HepG2 (cell line): ENCODE results near the gene ZNF175. TPM values are rescaled to one million over a fixed set of nuclear protein-coding genes. Genes with fewer than 3 reads are reported as not detected.
A peak's percentile ranks its signal among the peaks of the same experiment; 100 is the strongest.

ENCODE experiments used
- FOXK1 ChIP-seq: sonication (generic); formaldehyde crosslinking; IDR thresholded peaks from 2 replicates; pipeline ENCODE4 v1.4.0; 2020; ENCODE audit warnings: low read depth, missing genetic modification reagents, borderline replicate concordance
- GABPB1 ChIP-seq: IDR thresholded peaks from 2 replicates; pipeline ENCODE4 v1.6.1; 2016; ENCODE audit warnings: mild to moderate bottlenecking, missing genetic modification reagents, moderate library complexity, missing compliant biosample characterization
- KDM3A ChIP-seq: IDR thresholded peaks from 2 replicates; pipeline ENCODE4 v1.6.1; 2018; ENCODE audit warnings: low read depth, missing compliant biosample characterization
- NFKB2 ChIP-seq: sonication (generic); formaldehyde crosslinking; IDR thresholded peaks from 2 replicates; pipeline ENCODE4 v1.4.0; 2020; ENCODE audit warnings: missing genetic modification reagents, borderline replicate concordance
- ZBTB40 ChIP-seq, 2 experiments: fragments of 450-650 bp in 1 of 2; sonication (generic) in 1 of 2; formaldehyde crosslinking in 1 of 2; IDR thresholded peaks; 2 replicates each; pipeline versions ENCODE4 v1.6.1 to v1.8.0; 2016 to 2022; ENCODE audit warnings: antibody characterized with exemption in 1 of 2, mild to moderate bottlenecking in 1 of 2, missing genetic modification reagents in 1 of 2
- ZFY ChIP-seq: sonication (generic); formaldehyde crosslinking; IDR thresholded peaks from 2 replicates; pipeline ENCODE4 v1.4.0; 2020; ENCODE audit warnings: missing genetic modification reagents
- polyA plus RNA-seq, 8 experiments: library from polyadenylated mRNA; depleted of rRNA in 3 of 8; stranded (reverse) in 7 of 8; unstranded in 1 of 8; fragments of >200 nt; fragmentation: Illumina TruSeq in 4 of 8; extraction: Trizol in 4 of 8; gene quantifications; 2 replicates each; pipeline versions ENCODE4 v1.2.1 to v1.2.3, GENCODE V29; 2011 to 2016; ENCODE audit warnings: low read depth in 4 of 8, missing spikeins in 1 of 8, mixed read lengths in 1 of 8; ENCODE audit not compliant: insufficient read depth in 1 of 8
- total RNA-seq, 5 experiments: library from RNA; depleted of rRNA; stranded (reverse); fragments of >200 nt; fragmentation: Illumina TruSeq; extraction: Trizol; gene quantifications; 2 replicates each; pipeline ENCODE4 v1.2.3, GENCODE V29; 2016; ENCODE audit warnings: low read depth in 1 of 5
- TF ChIP-seq, protein P1 (sequence below), 2 experiments: sonication (generic) in 1 of 2; formaldehyde crosslinking in 1 of 2; IDR thresholded peaks; 2 replicates each; pipeline versions ENCODE4 v1.6.1 to v1.9.0; 2014 to 2022; ENCODE audit warnings: antibody characterized with exemption in 1 of 2, borderline replicate concordance in 1 of 2, inconsistent platforms in 1 of 2, low read depth in 1 of 2, missing genetic modification reagents in 1 of 2
- TF ChIP-seq, protein P2 (sequence below): IDR thresholded peaks from 2 replicates; pipeline ENCODE4 v1.6.1; 2016; ENCODE audit warnings: low read depth, control low read depth

The ZNF175 gene
- total and polyA plus RNA-seq, 2 of the 13 experiments (the other 11 are each of a cell fraction or from before 2014, with no cell fraction given), result 1.2 to 1.5 TPM

DNA sequence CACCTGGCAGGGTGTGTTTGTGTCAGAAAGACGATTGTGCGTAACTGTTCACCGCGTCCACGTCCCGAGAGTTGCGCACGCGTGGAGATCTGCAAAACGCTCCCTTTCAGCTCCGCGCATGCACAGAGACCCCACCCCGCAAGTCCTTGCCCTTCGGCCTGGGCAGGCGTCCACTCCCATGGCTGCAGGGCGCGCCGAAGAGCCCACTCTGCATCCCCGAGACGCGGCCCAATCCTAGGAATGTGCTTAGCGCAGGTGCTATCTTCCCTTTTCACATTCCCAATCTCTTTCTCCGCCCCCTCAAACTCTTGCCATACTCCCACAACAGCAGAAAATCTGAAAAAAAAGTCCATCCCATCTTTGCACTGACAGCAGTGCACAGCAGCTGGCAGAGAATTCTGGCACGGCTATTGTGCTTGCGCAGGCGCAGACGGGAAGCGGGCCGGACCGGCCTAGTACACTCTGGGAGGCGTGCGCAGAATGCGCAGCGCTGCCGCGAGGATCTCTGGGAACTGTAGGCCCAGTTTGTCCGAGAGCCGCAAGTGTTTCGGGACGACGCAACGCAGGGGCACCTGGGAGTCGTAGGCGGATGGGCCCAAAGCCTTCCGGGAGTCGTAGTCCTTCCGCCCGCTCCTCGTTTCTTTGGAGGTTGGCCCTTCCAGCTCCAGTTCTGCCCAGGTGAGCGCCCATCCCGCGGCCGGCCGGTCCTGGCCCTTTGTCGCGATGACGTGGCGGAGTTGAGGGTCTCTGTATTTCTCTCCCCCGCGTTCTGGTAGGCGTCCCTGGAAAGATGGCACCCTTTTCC is 23.1 kb downstream of the ZNF175 start (continued):
- TF ChIP-seq, protein P1, sequence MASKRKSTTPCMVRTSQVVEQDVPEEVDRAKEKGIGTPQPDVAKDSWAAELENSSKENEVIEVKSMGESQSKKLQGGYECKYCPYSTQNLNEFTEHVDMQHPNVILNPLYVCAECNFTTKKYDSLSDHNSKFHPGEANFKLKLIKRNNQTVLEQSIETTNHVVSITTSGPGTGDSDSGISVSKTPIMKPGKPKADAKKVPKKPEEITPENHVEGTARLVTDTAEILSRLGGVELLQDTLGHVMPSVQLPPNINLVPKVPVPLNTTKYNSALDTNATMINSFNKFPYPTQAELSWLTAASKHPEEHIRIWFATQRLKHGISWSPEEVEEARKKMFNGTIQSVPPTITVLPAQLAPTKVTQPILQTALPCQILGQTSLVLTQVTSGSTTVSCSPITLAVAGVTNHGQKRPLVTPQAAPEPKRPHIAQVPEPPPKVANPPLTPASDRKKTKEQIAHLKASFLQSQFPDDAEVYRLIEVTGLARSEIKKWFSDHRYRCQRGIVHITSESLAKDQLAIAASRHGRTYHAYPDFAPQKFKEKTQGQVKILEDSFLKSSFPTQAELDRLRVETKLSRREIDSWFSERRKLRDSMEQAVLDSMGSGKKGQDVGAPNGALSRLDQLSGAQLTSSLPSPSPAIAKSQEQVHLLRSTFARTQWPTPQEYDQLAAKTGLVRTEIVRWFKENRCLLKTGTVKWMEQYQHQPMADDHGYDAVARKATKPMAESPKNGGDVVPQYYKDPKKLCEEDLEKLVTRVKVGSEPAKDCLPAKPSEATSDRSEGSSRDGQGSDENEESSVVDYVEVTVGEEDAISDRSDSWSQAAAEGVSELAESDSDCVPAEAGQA (IDR thresholded peaks at IDR 0.05; ENCODE audit: low read depth), result 0 out of 2 replicates have a peak, but pooled peaks have one; percentile 42
- TF ChIP-seq, protein P1 (CRISPR knock-in tag; IDR thresholded peaks at IDR 0.05; ENCODE audit: borderline replicate concordance), result no peak
- peak; percentile 89 for TF ChIP-seq ZFY (CRISPR knock-in tag)
- no peak for TF ChIP-seq ZBTB40 (IDR thresholded peaks at IDR 0.05)
- peak; percentile 67; the same call in 1 of the 2 replicates for TF ChIP-seq ZBTB40 (CRISPR knock-in tag; IDR thresholded peaks at IDR 0.05)
- TF ChIP-seq, protein P2, sequence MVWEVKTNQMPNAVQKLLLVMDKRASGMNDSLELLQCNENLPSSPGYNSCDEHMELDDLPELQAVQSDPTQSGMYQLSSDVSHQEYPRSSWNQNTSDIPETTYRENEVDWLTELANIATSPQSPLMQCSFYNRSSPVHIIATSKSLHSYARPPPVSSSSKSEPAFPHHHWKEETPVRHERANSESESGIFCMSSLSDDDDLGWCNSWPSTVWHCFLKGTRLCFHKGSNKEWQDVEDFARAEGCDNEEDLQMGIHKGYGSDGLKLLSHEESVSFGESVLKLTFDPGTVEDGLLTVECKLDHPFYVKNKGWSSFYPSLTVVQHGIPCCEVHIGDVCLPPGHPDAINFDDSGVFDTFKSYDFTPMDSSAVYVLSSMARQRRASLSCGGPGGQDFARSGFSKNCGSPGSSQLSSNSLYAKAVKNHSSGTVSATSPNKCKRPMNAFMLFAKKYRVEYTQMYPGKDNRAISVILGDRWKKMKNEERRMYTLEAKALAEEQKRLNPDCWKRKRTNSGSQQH (CRISPR knock-in tag), result no peak
- peak; percentile 20; the same call in 1 of the 2 replicates for TF ChIP-seq NFKB2 (CRISPR knock-in tag)
- TF ChIP-seq KDM3A, result 0 out of 2 replicates have a peak, but pooled peaks have one; percentile 46
- peak; percentile 79; the same call in 1 of the 2 replicates for TF ChIP-seq FOXK1 (CRISPR knock-in tag)
- TF ChIP-seq GABPB1, result peak; percentile 93
